H1 (cell line): ENCODE results near the gene RFX1.

ENCODE experiments used
- EZH2 ChIP-seq: fragments of 200-600 bp; sonication (generic); IDR thresholded peaks from 2 replicates; pipeline ENCODE4 v1.7.1; 2012; ENCODE audit warnings: low read depth, mild to moderate bottlenecking, moderate library complexity, low read length, inconsistent platforms; ENCODE audit not compliant: severe bottlenecking
- HDAC6 ChIP-seq: IDR thresholded peaks from one replicate; pipeline ENCODE4 v1.7.1; 2012; ENCODE audit warnings: low read depth, mild to moderate bottlenecking, inconsistent platforms, low read length, moderate library complexity
- JUND ChIP-seq: IDR thresholded peaks from 2 replicates; pipeline ENCODE4 v1.6.1; 2011; ENCODE audit warnings: mild to moderate bottlenecking, improper control_type of control experiment, low read length
- NANOG ChIP-seq: IDR thresholded peaks from 2 replicates; pipeline ENCODE4 v1.6.1; 2011; ENCODE audit warnings: low read length, low read depth, mild to moderate bottlenecking, inconsistent platforms; ENCODE audit not compliant: insufficient read depth, poor library complexity, severe bottlenecking
- POLR2A ChIP-seq, 2 experiments: IDR thresholded peaks; 1 replicate in 1 of 2; 2 replicates in 1 of 2; pipeline ENCODE4 v1.6.1; 2011; ENCODE audit warnings: low read depth in 2 of 2, low read length in 2 of 2, mild to moderate bottlenecking in 2 of 2; ENCODE audit errors: control extremely low read depth in 1 of 2
- TAF1 ChIP-seq: IDR thresholded peaks from 2 replicates; pipeline ENCODE4 v1.6.1; 2011; ENCODE audit warnings: mild to moderate bottlenecking, low read depth, low read length
- TF ChIP-seq, protein P1 (sequence below), 3 experiments: IDR thresholded peaks; 1 replicate in 2 of 3; 2 replicates in 1 of 3; pipeline versions ENCODE4 v1.5.1 to v1.6.1; 2011; ENCODE audit warnings: low read length in 3 of 3, mild to moderate bottlenecking in 3 of 3, inconsistent platforms in 2 of 3, low read depth in 1 of 3, moderate library complexity in 1 of 3; ENCODE audit not compliant: insufficient read depth in 1 of 3; ENCODE audit errors: control extremely low read depth in 1 of 3
- TF ChIP-seq, protein P2 (sequence below): IDR thresholded peaks from 2 replicates; pipeline ENCODE4 v1.6.1; 2012; ENCODE audit warnings: inconsistent platforms

DNA sequence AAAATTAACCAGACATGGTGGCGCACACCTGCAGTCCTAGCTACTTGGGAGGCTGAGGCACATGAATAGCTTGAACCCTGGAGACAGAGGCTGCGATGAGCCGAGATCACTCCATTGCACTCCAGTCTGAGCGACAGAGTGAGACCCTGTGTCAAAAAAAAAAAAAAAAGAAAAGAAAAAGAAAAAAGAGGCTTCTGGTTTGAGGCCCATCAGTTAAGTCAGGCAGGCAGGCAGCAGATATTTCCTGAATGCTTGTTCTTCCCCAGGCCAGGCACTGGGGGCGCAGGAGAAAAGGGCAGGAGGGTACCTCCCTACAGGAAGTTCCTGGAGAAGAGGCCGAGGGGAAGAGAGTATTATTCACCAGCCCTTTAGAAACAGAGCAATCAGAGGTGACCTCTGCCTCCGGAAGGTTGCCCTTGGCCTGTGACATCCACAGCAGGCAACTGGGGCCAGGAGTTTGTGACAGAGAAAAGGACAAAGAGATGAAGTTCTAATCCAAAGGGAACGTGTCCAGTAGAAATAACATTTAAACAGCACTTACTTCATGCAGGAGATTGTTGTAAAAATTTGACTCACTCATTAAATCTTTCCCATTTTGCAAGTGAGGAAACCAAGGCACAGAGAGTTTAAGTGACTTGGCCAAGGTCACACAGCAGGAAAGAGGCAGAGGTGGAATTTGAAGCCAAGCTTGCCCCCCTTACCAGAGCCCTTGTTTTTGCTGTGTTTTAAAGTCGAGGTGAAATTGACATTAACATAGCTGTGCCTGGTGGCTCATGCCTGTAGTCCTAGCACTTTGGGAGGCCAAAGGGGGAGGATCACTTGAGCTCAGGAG, 17.5 kb upstream of the RFX1 start:
- TF ChIP-seq EZH2 = no peak
- TF ChIP-seq, protein P1, sequence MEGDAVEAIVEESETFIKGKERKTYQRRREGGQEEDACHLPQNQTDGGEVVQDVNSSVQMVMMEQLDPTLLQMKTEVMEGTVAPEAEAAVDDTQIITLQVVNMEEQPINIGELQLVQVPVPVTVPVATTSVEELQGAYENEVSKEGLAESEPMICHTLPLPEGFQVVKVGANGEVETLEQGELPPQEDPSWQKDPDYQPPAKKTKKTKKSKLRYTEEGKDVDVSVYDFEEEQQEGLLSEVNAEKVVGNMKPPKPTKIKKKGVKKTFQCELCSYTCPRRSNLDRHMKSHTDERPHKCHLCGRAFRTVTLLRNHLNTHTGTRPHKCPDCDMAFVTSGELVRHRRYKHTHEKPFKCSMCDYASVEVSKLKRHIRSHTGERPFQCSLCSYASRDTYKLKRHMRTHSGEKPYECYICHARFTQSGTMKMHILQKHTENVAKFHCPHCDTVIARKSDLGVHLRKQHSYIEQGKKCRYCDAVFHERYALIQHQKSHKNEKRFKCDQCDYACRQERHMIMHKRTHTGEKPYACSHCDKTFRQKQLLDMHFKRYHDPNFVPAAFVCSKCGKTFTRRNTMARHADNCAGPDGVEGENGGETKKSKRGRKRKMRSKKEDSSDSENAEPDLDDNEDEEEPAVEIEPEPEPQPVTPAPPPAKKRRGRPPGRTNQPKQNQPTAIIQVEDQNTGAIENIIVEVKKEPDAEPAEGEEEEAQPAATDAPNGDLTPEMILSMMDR (IDR thresholded peaks at IDR 0.05; ENCODE audit: control extremely low read depth in 1 of 3, insufficient read depth in 1 of 3, low read depth in 1 of 3, low read length in 3 of 3) = peak; percentile 73 to 86 (median 78)
- no peak for TF ChIP-seq JUND
- TF ChIP-seq POLR2A (IDR thresholded peaks at IDR 0.05; ENCODE audit: control extremely low read depth in 1 of 2, low read depth in 2 of 2, low read length in 2 of 2) = 0 out of 3 replicates have a peak, but pooled peaks of 1 of the 2 experiments have one; percentile 24
- TF ChIP-seq NANOG = no peak
- no peak for TF ChIP-seq HDAC6
- peak; percentile 46; the same call in 1 of the 2 replicates for TF ChIP-seq TAF1
- TF ChIP-seq, protein P2, sequence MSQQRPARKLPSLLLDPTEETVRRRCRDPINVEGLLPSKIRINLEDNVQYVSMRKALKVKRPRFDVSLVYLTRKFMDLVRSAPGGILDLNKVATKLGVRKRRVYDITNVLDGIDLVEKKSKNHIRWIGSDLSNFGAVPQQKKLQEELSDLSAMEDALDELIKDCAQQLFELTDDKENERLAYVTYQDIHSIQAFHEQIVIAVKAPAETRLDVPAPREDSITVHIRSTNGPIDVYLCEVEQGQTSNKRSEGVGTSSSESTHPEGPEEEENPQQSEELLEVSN = no peak
